Measurements from ENCODE around the gene ITGB1. TPM values are rescaled to one million over a fixed set of nuclear protein-coding genes. Genes with fewer than 3 reads are reported as not detected.
A peak's percentile ranks its signal among the peaks of the same experiment; 100 is the strongest.
"Not testable (repeated sequence)": the region's sequence is repeated elsewhere in the genome, so short reads cannot be mapped to it uniquely, and the experiment has no call there.

Gene ITGB1
- total and polyA plus RNA-seq, 10 donors: 31.5 to 555 (median 316) TPM

DNA sequence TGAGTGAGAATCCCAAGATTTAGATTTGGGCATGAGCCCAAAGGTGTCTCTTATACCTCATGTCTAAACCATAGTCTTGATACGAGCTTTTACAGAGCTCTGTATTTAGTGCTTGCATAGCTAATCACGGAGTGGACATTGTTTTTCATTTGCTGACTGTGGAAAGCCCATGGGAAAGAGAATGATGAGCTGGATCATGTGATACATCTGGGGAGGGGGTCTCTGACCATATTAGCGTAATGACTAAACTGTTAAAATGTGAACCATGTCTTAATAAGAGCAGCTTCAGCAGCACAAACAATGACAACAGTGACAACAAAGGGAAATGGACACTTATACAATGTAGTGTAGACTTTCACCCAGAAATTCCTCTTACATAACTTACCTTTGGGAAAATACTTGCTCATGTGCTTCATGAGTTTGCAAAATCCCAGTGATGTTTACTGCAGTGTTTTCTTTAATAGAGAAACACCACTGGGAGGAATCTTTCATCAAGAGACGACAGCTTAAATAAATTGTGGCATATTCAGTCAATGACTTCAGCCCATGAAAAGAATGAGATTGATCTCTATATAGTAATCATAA lies 44.0 kb upstream of the ITGB1 start:
- DNase-seq: no peak
- H3K27ac ChIP-seq: no peak overlapping the region
- no peak for TF ChIP-seq POLR2A (IDR thresholded peaks at IDR 0.05)
- TF ChIP-seq, protein P1, sequence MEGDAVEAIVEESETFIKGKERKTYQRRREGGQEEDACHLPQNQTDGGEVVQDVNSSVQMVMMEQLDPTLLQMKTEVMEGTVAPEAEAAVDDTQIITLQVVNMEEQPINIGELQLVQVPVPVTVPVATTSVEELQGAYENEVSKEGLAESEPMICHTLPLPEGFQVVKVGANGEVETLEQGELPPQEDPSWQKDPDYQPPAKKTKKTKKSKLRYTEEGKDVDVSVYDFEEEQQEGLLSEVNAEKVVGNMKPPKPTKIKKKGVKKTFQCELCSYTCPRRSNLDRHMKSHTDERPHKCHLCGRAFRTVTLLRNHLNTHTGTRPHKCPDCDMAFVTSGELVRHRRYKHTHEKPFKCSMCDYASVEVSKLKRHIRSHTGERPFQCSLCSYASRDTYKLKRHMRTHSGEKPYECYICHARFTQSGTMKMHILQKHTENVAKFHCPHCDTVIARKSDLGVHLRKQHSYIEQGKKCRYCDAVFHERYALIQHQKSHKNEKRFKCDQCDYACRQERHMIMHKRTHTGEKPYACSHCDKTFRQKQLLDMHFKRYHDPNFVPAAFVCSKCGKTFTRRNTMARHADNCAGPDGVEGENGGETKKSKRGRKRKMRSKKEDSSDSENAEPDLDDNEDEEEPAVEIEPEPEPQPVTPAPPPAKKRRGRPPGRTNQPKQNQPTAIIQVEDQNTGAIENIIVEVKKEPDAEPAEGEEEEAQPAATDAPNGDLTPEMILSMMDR (IDR thresholded peaks at IDR 0.05 in 8 of 11, conservative IDR thresholded peaks at IDR 0.05 in 3 of 11): no peak
- TF ChIP-seq POLR2AphosphoS5 (IDR thresholded peaks at IDR 0.05): no peak
- peaks cover 0 to 10% (median 0%) of the 10 kb centered on the region in 8 donors for H3K9me3 ChIP-seq
- intact Hi-C loops (cut with DNase I; ENCODE audit: low total_unique reads): no loop called here
- H3K4me3 ChIP-seq: no peak overlapping the region
- peaks cover 7 to 26% (median 15%) of the 10 kb centered on the region in 6 donors for H3K4me1 ChIP-seq
- WGBS, 5 donors: 88 to 93% (median 92%) methylated on average over 4 of the region's 4 CpGs
- no peaks in the 10 kb centered on the region for H3K27me3 ChIP-seq (replicated peaks in 1 of 7)
- no peaks in the 10 kb centered on the region for H3K36me3 ChIP-seq

DNA sequence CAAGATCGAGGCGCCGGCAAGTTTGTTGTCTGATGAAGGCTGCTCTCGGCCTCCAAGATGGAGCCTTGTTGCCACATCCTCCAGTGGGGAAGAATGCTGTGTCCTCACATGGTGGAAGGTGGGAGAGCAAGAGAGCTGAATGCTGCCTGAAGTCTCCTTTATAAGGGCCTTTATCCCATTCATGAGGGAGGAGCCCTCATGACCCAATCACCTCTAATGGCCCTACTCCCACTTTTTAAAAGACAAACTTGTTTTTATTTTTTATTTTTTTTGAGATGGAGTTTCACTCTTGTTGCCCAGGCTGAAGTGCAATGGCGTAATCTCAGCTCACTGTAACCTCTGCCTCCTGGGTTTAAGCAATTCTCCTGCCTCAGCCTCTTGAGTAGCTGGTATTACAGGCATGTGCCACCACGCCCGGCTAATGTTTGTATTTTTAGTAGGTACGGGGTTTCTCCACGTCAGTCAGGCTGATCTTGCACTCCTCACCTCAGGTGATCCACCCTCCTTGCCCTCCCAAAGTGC lies 40.1 kb upstream of the ITGB1 start:
- H3K27ac ChIP-seq; H3K36me3 ChIP-seq; H3K27me3 ChIP-seq (replicated peaks in 1 of 7); intact Hi-C loops (cut with DNase I; ENCODE audit: low total_unique reads); H3K4me3 ChIP-seq; DNase-seq: not testable (repeated sequence)
- Histone ChIP-seq H3K9me3 (peaks cover 0 to 13% (median 0%) of the 10 kb centered on the region in 8 donors), H3K4me1 (peaks cover 0 to 13% (median 10%) of the 10 kb centered on the region in 6 donors)
- 82 to 98% (median 90%) methylated on average over 9 of the region's 9 CpGs for WGBS, 5 donors

DNA sequence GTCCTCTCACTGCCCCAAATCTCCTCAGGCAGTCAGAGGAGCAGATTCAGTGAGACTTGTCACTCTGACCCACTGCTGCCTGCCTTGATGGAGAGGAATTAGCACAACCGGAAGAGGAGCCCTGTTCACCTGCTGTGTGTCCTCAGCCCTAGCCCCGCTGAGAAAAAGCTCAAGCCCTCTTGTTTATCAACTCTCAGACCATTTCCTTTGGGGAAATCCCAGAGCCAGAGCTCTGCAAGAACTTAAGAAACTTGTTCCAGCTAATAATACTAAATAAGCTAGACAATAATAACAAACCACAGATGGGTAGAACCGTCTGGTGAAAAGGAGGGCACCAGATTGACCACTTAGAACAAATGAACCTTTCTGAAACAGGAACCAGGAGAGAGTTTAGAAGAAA lies 37.7 kb upstream of the ITGB1 start:
- 20 to 50% (median 24%) methylated on average over 3 of the region's 3 CpGs for WGBS, 5 donors

DNA sequence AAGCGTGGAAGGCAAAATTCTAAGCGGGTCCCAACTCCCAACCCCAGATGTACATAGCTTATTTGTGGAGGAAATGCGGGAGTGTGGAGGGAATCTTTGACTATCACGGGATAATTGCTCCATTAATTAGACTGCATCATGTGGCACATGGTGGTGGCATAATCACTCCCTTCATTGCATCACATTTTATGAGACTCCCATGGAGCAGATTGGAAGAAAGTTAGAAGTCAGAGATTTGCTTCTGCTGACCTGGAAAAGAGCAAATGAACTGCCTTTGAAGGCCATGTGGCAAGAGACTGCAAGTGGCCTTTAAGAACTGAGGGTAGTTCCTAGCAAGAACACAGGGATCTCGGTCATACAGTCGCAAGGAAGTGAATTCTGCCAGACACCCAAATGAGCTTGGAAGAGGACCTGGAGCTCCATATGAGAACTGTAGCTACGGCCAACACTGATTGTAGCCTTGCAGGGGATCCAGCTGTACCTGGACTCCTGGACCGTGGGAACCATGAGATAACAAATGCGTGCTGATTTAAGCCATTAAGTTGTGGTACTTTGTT lies 37.1 kb upstream of the ITGB1 start:
- Histone ChIP-seq H3K36me3 (no peaks in the 10 kb centered on the region), H3K27ac (peak overlapping the region in 1 of 8 donors; percentile 6), H3K9me3 (peaks cover 0 to 18% (median 0%) of the 10 kb centered on the region in 8 donors), H3K4me1 (peaks cover 0 to 13% (median 10%) of the 10 kb centered on the region in 6 donors), H3K27me3 (replicated peaks in 1 of 7) (no peaks in the 10 kb centered on the region), H3K4me3 (no peak overlapping the region)
- no peak for DNase-seq
- intact Hi-C loops (cut with DNase I; ENCODE audit: low total_unique reads): no loop called here
- 89 to 94% (median 90%) methylated on average over 9 of the region's 9 CpGs for WGBS, 5 donors
- TF ChIP-seq POLR2A (IDR thresholded peaks at IDR 0.05): no peak
- TF ChIP-seq, protein P1 (IDR thresholded peaks at IDR 0.05 in 8 of 11, conservative IDR thresholded peaks at IDR 0.05 in 3 of 11): no peak
- TF ChIP-seq POLR2AphosphoS5 (IDR thresholded peaks at IDR 0.05): no peak

More for the DNA sequence above, 37.7 kb upstream of the ITGB1 start:
- no peak overlapping the region for H3K4me3 ChIP-seq
- no peaks in the 10 kb centered on the region for H3K36me3 ChIP-seq
- H3K27ac ChIP-seq: peak overlapping the region in 1 of 8 donors; percentile 6
- H3K4me1 ChIP-seq: peaks cover 0 to 13% (median 10%) of the 10 kb centered on the region in 6 donors
- TF ChIP-seq, protein P1 (IDR thresholded peaks at IDR 0.05 in 8 of 11, conservative IDR thresholded peaks at IDR 0.05 in 3 of 11): no peak
- TF ChIP-seq POLR2A (IDR thresholded peaks at IDR 0.05) (no peak), POLR2AphosphoS5 (IDR thresholded peaks at IDR 0.05) (no peak)
- H3K27me3 ChIP-seq (replicated peaks in 1 of 7): no peaks in the 10 kb centered on the region
- peaks cover 0 to 17% (median 0%) of the 10 kb centered on the region in 8 donors for H3K9me3 ChIP-seq
- no peak for DNase-seq
- intact Hi-C loops (cut with DNase I; ENCODE audit: low total_unique reads): no loop called here

DNA sequence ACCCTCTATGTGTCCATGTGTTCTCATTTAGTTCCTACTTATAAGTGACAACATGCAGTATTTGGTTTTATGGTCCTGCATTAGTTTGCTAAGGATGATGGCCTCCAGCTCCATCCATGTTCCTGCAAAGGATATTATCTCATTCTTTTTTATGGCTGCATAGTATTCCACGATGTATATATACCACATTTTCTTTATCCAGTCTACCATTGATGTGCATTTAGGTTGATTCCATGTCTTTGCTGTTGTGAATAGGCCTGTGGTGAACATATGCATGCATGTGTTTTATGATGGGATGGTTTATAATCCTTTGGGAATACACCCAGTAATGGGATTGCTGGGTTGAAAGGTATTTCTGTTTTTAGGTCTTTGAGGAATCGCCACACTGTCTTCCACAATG lies 36.6 kb upstream of the ITGB1 start:
- Histone ChIP-seq H3K4me1 (peaks cover 0 to 13% (median 10%) of the 10 kb centered on the region in 6 donors), H3K9me3 (peaks cover 0 to 15% (median 0%) of the 10 kb centered on the region in 8 donors)
- H3K36me3 ChIP-seq; DNase-seq; H3K27me3 ChIP-seq (replicated peaks in 1 of 7); H3K27ac ChIP-seq; H3K4me3 ChIP-seq; intact Hi-C loops (cut with DNase I; ENCODE audit: low total_unique reads): not testable (repeated sequence)
- WGBS, 5 donors: 92 to 100% (median 97%) methylated on average over 2 of the region's 2 CpGs

GRCh38 chr10:32992310-32992709 lies 34.3 kb upstream of the ITGB1 start:
- H3K36me3 ChIP-seq; H3K9me3 ChIP-seq; H3K27ac ChIP-seq; H3K27me3 ChIP-seq (replicated peaks in 1 of 7); DNase-seq; intact Hi-C loops (cut with DNase I; ENCODE audit: low total_unique reads); H3K4me3 ChIP-seq: not testable (repeated sequence)
- H3K4me1 ChIP-seq: peaks cover 0 to 13% (median 10%) of the 10 kb centered on the region in 6 donors
- WGBS, 5 donors: 95 to 98% (median 97%) methylated on average over 4 of the region's 4 CpGs
